Stimulated activated CD8-positive, alpha-beta memory T cell treated with anti-CD3 and anti-CD28 coated beads, Interleukin-15, amount 100 ng/mL, for 4 hours (primary cell): ENCODE data around the gene ERICH4.
A peak's percentile ranks its signal among the peaks of the same experiment; 100 is the strongest.
"Not testable (repeated sequence)": the region's sequence is repeated elsewhere in the genome, so short reads cannot be mapped to it uniquely, and the experiment has no call there.

Source experiments
- DNase-seq, 2 donors: peaks; one replicate each; pipeline ENCODE4 v3.0.0-alpha.2; 2020; ENCODE audit warnings: low read depth in 2 of 2

The ERICH4 gene

DNA sequence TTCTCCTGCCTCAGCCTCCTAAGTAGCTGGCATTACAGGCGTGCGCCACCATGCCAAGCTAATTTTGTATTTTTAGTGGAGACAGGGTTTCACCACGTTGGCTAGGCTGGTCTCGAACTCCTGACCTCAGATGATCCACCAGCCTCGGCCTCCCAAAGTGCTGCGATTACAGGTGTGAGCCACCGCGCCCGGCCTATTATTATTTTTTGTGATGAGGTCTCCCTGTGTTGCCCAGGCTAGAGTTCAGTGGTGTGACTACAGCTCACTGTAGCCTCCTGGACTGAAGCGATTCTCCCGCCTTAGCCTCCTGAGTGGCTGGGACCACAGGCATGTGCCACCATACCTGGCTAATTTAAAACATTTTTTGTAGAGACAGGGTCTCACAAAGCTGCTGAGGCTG lies 7.6 kb upstream of the ERICH4 start:
- DNase-seq, result not testable (repeated sequence)

DNA sequence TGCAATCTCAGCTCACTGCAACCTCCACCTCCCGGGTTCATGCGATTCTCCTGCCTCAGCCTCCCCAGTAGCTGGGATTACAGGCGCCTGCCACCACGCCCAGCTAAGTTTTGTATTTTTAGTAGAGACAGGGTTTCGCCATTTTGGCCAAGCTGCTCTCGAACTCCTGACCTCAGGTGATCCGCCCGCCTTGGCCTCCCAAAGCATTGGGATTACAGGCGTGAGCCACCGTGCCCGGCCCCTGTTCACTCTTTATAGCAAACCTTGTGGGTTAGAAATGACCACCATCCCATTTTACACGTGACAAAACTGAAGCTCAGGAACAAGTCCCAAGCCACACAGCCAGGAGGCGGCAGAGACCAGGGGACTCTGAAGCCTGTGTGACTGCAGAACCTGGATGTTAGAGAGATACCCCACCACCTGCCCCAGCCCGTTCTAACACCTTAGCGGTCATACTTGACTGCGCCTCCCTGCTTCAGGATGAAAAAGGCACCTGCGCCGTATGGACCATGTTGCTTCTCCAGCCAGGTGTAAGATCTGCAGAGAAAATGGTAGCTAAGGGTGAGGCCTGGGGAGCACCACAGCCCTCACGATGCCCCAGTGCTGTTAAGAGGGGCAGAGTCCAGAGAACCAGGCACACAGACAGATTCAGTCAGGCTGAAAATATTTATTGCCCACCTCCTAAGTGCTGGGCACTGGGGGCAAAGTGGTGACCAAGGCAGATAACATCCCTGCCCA lies 6.9 kb upstream of the ERICH4 start:
- no peak for DNase-seq

DNA sequence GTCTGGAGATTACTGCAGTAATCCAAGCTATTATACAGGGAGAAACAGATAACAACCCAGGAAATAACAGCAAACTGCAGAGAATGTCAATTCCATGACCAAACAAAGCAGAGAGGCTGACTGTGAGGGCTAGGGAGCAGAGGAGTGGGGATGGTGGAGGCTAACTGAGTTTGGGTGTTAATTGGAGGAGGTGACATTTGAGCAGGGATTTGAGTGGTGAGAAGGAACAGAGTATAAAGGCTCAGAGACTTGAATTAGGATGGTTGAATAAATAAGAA lies 6.3 kb upstream of the ERICH4 start:
- DNase-seq, result no peak

DNA sequence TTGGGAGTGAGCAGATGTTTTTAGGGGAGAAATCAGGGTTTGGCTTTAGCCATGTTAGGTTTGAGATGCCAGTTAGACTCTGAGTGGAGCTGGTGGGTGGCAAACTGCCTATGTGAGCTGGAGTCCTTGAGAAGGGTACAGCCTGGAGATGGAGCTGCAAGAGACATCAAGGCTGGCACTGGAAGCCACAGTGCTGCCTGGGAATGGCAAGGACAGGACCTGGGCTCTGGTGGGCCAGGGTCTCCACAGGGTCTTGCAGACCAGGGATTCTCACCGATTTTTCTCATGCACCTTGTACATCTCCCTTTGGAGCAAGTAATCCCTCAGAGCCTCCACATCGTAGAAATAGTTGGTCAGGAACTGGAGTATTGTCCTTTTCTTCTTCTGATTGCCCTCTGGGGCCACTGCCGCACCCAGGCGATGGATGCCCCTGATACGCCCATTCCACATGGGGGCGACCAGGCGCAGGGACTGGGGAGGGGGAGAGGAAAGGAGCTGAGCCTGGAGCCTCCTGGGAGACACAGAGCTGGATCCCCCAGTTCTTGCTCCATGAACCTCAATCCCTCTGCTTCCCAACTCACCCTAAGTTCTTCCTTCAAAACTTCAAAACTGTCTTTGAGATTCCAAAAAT lies 4.9 kb upstream of the ERICH4 start:
- DNase-seq, result no peak

DNA sequence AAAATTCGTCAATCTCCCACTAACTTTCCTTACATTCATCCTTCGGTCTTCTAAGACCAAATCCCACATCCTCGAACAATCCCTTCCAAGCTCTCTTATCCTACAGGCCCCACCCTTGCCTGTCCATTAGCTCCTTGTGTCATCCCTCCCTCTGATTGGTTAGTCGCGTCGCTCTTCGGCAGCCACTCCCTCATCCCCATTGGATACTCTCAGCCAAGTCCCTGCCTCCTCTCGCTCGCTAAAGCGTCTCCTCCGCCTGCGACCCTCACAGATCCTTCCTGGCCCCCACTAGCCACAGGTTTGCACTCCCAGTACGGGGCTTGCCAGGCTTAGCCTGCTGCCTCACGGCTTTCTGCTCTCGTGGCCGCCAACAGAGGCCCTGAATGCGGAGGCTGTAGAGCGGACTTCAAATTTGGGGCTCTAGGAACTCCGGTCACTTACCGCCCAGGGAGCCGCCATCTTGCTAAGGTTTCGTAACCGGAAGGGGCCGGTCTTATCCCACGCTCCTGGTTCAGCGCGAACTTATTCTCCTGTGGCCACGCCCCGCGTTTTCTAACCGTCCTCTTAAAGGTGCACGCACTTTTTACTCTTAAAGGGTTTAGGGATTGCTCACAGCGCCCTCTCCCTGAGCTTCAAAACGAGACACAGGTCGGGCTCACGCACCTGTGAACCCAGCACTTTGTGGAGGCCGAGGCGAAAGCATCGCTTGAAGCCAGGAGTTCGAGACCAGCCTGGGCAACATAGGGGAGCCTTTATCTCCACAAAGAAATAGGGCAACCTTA lies 3.3 kb upstream of the ERICH4 start, which contains the start of gene DMAC2:
TSS of gene DMAC2 (minus strand) at position 472 of the 782 bp plus-strand sequence. CDS start at position 459, 13 bp downstream.
- DNase-seq, result peak; percentile 84 to 94

DNA sequence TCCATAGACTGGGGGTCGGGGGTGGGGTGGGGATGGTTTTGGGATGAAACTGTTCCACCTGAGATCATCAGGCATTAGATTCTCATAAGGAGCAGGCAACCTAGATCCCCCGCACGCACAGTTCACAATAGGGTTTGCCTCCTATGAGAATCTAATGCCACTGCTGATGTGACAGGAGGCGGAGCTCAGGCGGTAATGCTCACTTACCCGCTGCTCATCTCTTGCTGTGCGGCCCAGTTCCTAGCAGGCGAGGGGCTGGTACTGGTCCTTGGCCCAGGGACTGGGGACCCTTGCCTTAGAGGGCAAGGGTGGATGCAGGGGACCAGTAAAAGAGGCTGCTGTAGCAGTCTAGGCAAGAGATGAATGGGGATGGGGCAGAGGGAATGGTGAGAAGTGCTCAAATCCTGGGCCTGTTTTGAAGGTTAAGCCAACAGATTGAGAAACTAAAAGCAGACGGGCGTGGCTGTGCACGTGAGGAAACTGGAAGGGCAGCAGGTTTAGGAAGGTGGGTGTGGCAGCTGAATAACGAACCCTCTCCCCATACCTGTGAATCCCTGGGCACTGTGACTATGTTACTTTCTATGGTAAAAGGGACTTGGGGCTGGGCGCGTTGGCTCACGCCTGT lies 1.5 kb upstream of the ERICH4 start:
- DNase-seq, result no peak

DNA sequence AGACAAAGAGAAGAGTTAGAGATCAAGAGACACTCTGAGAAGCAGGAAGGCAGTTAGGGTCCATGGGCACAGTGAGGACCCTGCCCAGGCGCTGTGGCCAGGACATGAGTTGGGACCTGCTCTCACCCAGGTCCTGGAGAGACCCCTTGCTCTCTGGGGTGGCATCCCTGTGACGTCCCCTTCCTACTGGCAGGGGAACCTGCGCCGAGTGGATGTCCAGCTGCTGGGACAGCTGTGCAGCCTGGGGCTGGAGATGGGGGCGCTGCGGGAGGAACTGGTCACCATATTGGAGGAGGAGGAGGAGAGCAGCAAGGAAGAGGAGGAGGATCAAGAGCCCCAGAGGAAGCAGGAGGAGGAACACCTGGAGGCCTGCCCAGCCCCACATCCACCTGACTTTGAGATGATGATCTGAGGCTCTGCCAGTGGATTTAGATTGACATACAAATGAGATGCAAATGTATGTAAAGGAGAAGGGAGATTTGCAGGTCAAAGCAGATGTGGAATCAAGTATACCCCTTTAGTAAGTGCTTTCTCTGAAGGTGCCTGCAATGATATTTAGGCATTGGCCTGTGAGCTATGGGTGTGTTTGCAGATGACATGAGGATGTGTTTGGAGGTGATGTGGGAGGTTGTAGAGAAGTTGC lies 978 bp downstream of the ERICH4 start:
- no peak for DNase-seq

DNA sequence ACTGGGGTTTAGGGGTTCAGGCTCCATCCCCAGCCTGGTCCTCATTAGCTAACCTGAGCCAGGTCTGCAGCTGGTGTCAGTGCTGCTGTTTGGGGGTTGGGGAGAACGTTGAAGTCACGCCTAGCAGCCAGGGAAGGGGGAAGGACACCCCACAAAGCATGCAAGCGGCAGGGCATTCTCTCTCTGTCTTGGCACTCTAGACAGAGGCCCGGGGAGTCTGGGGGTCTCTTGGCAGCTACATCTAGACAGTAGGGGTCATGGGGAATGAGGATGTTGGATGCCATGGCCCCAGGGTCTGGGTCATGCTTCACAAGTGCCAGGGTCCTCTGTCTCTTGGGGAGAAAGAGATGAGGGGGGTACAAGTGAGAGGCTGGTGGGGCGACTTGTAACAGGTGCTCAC lies 2.6 kb downstream of the ERICH4 start:
- DNase-seq, result no peak

DNA sequence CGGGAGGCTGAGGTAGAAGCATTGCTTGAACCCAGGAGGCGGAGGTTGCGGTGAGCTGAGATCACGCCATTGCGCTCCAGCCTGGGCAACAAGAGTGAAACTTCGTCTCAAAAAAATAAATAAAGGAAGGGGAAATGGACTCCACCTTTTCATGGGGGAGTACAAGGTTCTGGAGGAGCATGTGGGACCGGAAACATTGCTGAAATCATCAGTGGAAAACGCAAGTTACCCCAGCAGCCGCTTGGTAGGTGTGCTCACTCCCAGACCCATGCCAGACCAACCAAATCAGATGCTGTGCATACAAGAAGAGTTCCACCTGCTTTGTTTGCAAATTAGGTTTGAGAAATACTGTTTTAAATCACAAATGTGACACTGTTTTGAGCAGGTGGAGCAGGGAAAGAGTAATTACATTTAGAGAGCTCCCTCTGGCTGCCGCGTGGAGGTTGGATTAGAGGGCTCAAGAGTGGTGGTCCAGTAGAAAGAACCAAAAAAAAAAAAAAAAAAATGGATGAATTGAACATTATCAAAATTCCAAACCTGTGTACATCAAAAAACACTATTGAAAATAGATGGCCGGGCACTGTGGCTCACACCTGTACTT lies 4.9 kb downstream of the ERICH4 start:
- no peak for DNase-seq

DNA sequence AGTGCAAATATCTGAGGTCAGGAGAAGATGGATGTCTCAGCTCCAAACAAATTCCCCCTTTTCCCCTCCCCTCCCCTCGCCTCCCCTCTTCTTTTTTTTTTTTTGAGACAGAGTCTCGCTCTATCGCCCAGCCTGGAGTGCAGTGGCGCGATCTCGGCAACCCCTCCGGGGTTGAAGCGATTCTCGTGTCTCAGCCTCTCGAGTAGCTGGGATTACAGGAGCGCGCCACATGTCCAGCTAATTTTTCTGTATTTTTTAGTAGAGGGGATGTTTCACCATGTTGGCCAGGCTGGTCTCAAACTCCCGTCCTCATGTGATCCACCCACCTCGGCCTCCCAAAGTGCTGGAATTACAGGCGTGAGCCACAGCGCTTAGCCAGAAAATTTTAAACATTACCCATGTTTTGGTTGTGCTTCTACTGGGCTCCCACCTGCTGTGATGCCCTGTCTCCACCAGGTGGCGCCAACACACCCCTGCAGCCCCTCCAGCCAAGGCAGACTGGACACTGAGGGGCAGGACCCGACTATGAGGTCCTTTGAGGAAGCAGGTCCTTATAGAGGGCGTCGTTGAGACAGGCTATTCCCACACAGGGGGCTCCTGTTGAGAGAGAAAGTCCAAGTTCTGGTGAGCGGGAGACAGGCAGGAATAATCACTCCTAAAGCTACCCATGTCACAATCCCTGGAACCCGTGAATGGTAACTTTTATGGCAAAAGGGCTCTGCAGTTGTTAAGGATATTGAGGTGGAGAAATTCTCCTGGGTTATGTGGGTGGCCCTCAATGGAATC lies 6.3 kb downstream of the ERICH4 start:
- peak; percentile 39 to 42 for DNase-seq

DNA sequence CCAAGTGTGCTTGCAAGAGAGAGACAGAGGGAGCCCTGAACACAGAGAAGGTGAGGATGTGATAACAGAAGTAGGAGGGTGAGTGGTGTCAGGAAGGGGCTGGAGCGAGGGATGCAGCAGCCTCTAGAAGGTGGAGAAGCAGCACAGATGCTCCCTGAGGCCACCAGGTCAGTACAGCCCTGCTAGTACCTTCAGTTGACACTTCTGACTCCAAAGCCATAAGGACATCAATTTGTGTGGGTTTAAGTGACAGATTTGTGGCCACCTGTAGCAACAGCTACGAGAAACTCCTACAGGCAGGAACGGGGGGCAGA lies 6.9 kb downstream of the ERICH4 start:
- no peak for DNase-seq

DNA sequence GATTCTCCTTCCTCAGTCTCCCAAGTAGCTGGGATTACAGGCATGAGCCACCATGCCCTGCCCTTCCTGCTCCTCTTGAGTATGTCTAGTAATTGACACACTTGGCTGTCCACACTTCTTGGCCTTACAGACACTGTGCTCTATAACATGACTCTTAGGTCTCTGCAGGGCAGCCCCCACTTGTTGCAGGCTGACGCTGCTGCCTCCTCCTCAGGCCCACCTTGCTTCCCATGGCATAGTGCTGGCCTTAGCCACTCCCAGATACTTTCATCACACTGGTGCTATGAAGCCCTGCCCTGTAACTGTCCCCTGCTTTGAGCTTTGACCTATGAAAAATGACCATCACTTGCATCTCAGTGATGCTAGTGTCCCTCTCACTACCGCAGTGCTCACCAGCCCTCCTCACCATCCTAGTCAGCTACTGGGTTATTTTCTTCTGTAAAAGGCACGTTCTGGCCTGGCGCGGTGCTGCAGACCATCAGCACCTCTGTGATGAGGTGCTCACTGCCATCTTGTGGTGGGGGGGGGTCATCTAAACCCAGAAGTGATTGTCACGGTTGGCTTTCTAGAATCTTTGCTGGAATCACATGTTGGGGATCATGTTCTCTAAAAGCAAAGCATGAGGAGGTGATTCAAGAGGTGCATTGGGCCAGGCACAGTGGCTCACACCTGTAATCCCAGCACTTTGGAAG lies 9.8 kb downstream of the ERICH4 start:
- no peak for DNase-seq

DNA sequence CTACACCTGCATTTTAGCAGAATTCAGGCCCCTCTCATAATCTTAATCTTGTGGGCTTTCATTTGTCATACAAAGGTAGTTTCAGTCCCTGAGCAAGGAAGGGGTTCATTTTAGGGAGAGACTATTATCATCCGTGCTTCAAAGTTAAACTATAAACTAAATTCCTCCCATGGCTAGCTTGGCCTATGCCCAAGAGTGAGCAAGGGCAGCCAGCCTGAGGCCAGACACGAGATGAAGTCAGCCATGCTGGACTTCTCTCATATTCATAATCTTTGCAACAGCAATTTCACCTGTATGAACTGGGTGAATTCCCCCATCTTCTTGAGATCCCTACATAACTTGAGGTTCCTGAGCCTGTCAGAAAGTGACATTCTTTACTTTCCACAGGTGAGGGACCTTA lies 13.0 kb downstream of the ERICH4 start:
- no peak for DNase-seq

DNA sequence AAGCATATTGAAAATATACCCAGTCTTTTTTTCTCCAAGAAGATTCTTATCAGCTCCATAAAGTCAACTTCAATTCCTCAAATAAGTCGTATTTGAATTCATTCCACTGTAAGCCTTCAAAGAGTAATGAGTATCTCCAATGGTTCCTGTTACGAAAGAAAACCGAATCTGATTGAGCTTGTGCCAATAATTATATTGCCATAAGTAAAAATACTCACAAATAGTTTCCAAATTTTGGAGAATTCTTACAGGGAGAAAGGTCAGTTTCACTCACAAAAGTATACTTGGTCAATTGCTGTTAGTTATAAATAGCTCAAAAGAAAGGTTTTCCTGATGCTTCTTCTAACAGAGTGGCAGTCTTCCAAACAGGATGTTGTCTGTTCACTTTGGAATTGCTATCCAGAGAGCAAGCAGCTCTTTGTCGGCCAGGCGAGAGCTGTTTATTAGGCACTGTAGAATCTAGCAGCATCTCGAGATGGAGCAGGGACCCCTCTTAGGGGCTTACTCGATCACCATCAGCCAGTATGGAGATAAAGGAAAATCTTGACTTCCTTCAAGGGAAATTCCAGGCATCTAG lies 13.5 kb downstream of the ERICH4 start:
- no peak for DNase-seq

DNA sequence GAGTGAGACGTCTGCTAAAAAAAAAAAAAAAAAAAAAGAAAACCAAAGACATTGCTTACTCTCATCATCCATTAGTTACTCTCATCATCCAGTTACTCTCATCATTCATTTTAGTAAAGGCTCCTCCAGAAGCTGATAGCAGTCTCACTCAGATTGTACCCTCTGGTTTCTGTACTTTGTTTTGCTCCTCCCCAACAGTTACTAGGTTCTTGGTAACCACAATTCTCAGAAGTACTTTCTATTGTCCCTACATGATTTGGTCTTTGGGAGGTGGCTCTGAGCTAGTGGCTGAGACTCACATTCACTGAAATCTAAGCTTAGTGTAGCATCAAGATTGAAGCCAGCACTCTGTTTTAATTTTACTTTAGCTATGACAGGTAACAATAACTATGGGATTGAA lies 14.3 kb downstream of the ERICH4 start:
- no peak for DNase-seq

DNA sequence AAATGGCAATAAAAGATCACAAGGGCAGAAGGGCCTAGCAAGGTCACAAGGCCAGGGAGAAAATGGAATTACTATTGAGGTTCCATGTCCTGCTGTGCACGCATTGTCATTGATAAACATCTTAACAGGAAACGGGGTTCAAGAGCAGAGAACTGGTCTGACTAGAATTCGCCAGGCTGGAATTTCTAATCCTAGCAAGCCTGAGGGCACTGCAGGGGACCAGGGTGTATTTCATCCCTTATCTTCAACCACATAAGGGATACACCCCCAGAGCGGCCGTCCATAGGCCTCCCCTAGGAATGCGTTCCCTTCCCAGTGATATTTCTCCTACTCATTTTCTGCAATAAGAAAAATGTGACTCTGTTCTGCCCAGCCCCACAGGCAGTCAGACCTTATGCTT lies 19.5 kb downstream of the ERICH4 start:
- DNase-seq, result no peak

DNA sequence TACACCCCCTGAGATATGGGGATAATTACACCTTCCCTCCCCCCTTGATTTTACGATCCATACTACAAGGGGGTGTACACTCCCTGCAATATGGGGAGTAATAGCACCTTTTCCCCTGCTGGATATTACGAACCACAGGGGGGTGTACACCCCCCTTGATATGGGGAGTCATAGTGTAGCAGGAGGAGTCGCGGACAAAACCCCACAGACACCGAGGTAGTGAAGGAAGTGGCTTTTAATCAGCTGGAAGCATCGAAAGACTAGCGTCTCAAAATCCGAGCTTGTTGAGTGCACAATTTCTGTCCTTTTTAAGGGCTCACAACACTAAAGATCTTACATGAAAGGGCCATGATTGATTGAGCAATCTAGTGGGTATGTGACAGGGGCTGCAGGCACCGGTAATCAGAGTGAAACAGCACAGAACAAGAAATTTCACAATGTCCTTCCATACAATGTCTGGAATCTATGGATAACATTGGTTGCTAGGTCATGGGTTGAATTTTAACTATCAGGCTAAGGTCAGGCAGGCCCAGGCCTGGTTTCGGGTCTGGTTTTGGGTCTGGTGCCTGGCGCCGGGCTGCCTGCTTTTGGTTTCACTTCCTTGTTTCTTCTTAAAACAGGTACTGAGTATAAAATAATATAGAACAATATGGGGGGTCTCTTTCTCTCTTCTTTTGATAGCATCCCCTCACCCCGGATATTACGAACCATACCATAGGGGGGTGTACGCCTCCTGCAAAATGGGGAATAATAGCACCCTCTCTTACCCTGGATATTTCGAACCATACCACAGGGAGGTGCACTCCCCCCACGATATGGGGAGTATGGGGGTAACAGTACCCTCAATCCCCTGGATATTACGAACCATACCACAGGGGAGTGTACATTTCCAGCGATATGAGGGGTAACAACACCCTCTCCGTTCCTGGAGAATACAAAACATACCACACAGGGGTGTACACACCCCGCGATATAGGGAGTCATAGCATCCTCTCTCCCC lies 20.6 kb downstream of the ERICH4 start:
- not testable (repeated sequence) for DNase-seq

DNA sequence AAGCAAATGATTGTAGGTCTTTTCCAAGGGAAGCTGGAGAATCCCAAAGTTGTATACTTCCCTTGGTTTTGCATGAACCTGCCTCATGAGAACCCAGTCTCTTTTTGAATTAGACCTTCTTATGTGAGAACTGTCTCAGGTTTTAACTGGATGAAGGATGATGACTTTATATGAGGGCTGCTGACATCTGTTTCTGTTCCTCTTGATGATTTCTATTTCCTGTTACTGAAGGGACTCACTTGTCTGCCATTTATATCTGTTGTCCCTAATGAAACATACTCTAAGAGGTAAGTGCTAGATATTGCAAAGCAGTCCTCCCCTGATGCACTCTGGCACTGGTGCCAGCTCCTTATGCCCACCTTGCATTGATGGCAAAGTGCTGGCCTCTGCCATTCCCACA lies 33.6 kb downstream of the ERICH4 start:
- no peak for DNase-seq

DNA sequence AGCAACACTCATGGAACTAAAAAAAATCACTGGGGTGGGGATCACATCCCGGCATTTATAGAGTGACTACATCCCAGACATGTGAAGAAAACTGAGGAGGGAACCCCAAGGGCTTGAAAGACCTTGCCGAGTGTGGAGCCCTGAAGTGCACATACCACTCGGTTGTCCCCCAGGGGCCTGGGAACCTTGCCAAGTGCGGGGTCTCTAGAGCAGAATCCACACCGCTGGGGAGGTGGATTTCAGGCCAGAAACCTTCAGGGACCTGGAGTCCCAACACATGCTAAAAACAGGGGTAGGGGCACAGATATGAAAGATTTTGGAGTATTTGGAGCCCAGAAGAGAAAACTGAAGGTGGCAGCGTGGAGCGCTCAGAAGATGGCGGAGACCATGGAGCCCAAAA lies 35.2 kb downstream of the ERICH4 start:
- DNase-seq, result no peak
